DOHH2 (cell line): Measurements from ENCODE around the gene TDO2.

Source experiments
- EZH2phosphoT487 ChIP-seq: fragments of 200-600 bp; sonication (generic); IDR thresholded peaks from 2 replicates; pipeline ENCODE4 v1.6.1; 2017; ENCODE audit warnings: borderline replicate concordance, mild to moderate bottlenecking, antibody characterized with exemption, low read length, moderate library complexity, mixed read lengths
- TF ChIP-seq, protein P1 (sequence below): fragments of 200-600 bp; sonication (generic); IDR thresholded peaks from one replicate; pipeline ENCODE4 v1.5.1; 2014; ENCODE audit warnings: antibody characterized with exemption, mild to moderate bottlenecking, low read depth, low read length; ENCODE audit not compliant: poor library complexity, severe bottlenecking

DNA sequence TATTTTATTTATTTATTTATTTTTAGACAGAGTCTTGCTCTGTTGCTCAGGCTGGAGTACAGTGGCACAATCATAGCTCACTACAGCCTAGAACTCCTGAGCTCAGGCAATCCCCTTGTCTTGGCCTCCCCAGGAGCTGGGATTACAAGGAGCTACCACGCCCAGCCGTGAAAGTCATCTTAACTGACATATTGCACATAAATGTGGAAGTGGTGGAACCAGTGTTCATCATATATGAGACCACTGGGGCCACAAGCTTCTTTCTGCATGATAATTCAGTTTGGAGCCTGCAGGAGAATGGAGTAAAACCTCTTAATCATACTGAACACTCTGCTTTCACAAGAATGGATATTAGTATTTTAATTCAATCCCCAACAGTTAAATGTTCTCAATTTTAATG is 62.7 kb downstream of the TDO2 start:
- TF ChIP-seq, protein P1, sequence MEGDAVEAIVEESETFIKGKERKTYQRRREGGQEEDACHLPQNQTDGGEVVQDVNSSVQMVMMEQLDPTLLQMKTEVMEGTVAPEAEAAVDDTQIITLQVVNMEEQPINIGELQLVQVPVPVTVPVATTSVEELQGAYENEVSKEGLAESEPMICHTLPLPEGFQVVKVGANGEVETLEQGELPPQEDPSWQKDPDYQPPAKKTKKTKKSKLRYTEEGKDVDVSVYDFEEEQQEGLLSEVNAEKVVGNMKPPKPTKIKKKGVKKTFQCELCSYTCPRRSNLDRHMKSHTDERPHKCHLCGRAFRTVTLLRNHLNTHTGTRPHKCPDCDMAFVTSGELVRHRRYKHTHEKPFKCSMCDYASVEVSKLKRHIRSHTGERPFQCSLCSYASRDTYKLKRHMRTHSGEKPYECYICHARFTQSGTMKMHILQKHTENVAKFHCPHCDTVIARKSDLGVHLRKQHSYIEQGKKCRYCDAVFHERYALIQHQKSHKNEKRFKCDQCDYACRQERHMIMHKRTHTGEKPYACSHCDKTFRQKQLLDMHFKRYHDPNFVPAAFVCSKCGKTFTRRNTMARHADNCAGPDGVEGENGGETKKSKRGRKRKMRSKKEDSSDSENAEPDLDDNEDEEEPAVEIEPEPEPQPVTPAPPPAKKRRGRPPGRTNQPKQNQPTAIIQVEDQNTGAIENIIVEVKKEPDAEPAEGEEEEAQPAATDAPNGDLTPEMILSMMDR, result no peak
- TF ChIP-seq EZH2phosphoT487, result no peak
